Activated naive CD8-positive, alpha-beta T cell treated with anti-CD3 and anti-CD28 coated beads, Interleukin-2, amount 50 U/mL, for 24 hours (primary cell): ENCODE measurements around the gene TRMT112.

Experiments used
- ATAC-seq: fragments of 150-1000 bp; cut with Tn5 transposase; one replicate; pipeline ENCODE4 v1.10.0; 2021
- DNase-seq: peaks from one replicate; pipeline ENCODE4 v3.0.0; 2021
- H3K27ac Mint-ChIP-seq: one replicate; pipeline ENCODE4 v1.8.0; 2021; ENCODE audit warnings: mild to moderate bottlenecking, mixed read lengths
- H3K27me3 Mint-ChIP-seq: one replicate; pipeline ENCODE4 v1.8.0; 2021; ENCODE audit warnings: mixed read lengths
- H3K36me3 Mint-ChIP-seq: one replicate; pipeline ENCODE4 v1.8.0; 2021; ENCODE audit warnings: low read depth, mixed read lengths
- H3K4me1 Mint-ChIP-seq: one replicate; pipeline ENCODE4 v1.8.0; 2021; ENCODE audit warnings: mixed read lengths
- H3K4me3 Mint-ChIP-seq: one replicate; pipeline ENCODE4 v1.8.0; 2021; ENCODE audit warnings: mild to moderate bottlenecking, moderate library complexity, mixed read lengths
- H3K9me3 Mint-ChIP-seq: one replicate; pipeline ENCODE4 v1.8.0; 2021; ENCODE audit warnings: mixed read lengths

The TRMT112 gene

GRCh38 chr11:64355078-64355940 lies 38.0 kb upstream of the TRMT112 start:
- ATAC-seq (peak; percentile 45), DNase-seq (peak; percentile 72)
- Mint-ChIP-seq H3K27ac (no peak overlapping the region), H3K27me3 (no peaks in the 10 kb centered on the region), H3K36me3 (peaks cover 9% of the 10 kb centered on the region), H3K4me1 (peaks cover 27% of the 10 kb centered on the region), H3K4me3 (no peak overlapping the region), H3K9me3 (no peaks in the 10 kb centered on the region)

GRCh38 chr11:64353715-64354506 lies 36.6 kb upstream of the TRMT112 start:
- DNase-seq: no peak
- Mint-ChIP-seq H3K27ac (no peak overlapping the region), H3K27me3 (no peaks in the 10 kb centered on the region), H3K9me3 (no peaks in the 10 kb centered on the region), H3K4me3 (no peak overlapping the region), H3K36me3 (peaks cover 9% of the 10 kb centered on the region), H3K4me1 (peaks cover 18% of the 10 kb centered on the region)
- no peak for ATAC-seq

DNA sequence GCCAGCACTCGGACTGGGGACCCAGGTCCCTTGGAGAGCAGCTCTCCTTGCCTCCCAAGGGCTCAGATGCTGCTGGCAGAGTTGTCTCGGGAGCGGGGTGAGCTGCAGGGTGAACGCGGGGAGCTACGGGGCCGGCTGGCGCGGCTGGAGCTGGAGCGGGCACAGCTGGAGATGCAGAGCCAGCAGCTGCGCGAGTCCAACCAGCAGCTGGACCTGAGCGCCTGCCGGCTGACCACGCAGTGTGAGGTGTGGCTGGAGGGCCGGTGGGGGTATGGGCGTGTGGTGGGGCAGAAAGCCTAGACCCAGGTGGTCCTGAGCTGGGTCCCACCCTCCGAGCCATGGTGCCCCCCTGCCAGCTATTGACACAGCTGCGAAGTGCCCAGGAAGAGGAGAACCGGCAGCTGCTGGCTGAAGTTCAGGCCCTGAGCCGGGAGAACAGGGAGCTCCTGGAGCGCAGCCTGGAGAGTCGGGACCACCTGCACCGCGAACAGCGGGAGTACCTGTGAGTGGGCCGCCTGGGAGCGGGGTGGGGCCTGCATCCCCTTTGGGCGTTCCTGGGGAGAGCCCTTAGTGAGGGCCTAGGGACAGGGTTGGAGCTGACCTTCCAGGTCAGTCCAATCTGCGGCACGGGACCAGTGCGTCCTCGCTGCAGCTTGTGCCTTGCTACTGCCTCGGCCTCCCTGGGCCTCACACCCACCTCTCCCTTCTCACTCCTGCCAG lies 35.8 kb upstream of the TRMT112 start:
- no peak overlapping the region for H3K27ac Mint-ChIP-seq
- no peak for ATAC-seq
- no peak overlapping the region for H3K4me3 Mint-ChIP-seq
- no peaks in the 10 kb centered on the region for H3K27me3 Mint-ChIP-seq
- no peaks in the 10 kb centered on the region for H3K9me3 Mint-ChIP-seq
- no peak for DNase-seq
- peaks cover 9% of the 10 kb centered on the region for H3K36me3 Mint-ChIP-seq
- peaks cover 14% of the 10 kb centered on the region for H3K4me1 Mint-ChIP-seq

- H3K9me3 Mint-ChIP-seq: no peaks in the 10 kb centered on the region
- DNase-seq: no peak
- no peaks in the 10 kb centered on the region for H3K27me3 Mint-ChIP-seq
- H3K4me1 Mint-ChIP-seq: peaks cover 7% of the 10 kb centered on the region
- no peak overlapping the region for H3K4me3 Mint-ChIP-seq
- no peak overlapping the region for H3K27ac Mint-ChIP-seq
- H3K36me3 Mint-ChIP-seq: peaks cover 11% of the 10 kb centered on the region
- ATAC-seq: no peak
These were observed 35.0 kb upstream of the TRMT112 start for GRCh38 chr11:64352099-64352994.

DNA sequence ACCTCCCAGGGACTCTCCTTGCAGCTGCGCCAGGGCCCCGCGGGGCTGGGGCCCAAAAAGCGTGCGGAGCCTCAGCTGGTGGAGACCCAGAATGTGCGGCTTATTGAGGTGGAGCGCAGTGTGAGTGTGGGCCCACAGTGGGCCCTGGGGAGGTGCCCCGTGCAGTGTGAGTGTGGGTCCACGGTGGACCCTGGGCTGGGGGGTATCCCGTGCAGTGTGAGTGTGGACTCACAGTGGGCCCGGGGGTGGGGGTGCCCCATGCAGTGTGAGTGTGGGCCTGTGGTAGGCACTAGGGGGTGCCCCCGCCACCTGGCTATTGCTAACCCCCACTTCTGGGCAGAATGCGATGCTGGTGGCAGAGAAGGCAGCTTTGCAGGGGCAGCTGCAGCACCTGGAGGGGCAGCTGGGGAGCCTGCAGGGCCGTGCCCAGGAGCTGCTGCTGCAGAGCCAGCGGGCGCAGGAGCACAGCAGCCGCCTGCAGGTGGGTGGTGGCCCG lies 33.8 kb upstream of the TRMT112 start:
- Mint-ChIP-seq H3K27me3 (no peaks in the 10 kb centered on the region), H3K36me3 (peaks cover 12% of the 10 kb centered on the region), H3K4me3 (no peak overlapping the region), H3K9me3 (no peaks in the 10 kb centered on the region), H3K27ac (no peak overlapping the region), H3K4me1 (peaks cover 3% of the 10 kb centered on the region)
- no peak for ATAC-seq
- no peak for DNase-seq

GRCh38 chr11:64349404-64349803 lies 32.0 kb upstream of the TRMT112 start:
- no peaks in the 10 kb centered on the region for H3K4me1 Mint-ChIP-seq
- peaks cover 14% of the 10 kb centered on the region for H3K36me3 Mint-ChIP-seq
- H3K27ac Mint-ChIP-seq: no peak overlapping the region
- no peaks in the 10 kb centered on the region for H3K27me3 Mint-ChIP-seq
- H3K4me3 Mint-ChIP-seq: no peak overlapping the region
- DNase-seq: no peak
- no peak for ATAC-seq
- no peaks in the 10 kb centered on the region for H3K9me3 Mint-ChIP-seq

DNA sequence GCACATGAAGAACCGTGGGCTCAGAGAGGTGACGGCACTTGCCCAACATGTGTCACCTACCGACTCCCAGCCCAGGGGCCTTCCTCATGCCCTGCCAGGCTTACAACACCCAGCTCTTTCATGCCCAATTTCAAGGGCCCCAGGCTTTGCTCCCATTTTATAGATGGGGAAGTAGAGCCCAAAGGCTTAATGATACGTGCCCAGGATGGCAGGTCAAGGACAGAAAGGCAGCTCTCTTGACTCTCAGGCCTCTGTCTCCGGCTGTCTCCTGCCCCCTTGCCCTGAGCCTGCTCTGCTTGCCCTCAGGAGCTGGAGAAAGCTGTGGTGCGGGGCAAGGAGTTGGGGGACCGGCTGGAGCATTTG lies 31.6 kb upstream of the TRMT112 start:
- Mint-ChIP-seq H3K4me1 (no peaks in the 10 kb centered on the region), H3K36me3 (peaks cover 14% of the 10 kb centered on the region), H3K4me3 (no peak overlapping the region), H3K27ac (no peak overlapping the region), H3K9me3 (no peaks in the 10 kb centered on the region), H3K27me3 (no peaks in the 10 kb centered on the region)
- DNase-seq (no peak), ATAC-seq (no peak)

GRCh38 chr11:64348383-64349024 lies 31.1 kb upstream of the TRMT112 start:
- no peak overlapping the region for H3K27ac Mint-ChIP-seq
- peaks cover 14% of the 10 kb centered on the region for H3K36me3 Mint-ChIP-seq
- no peak overlapping the region for H3K4me3 Mint-ChIP-seq
- ATAC-seq (no peak), DNase-seq (no peak)
- H3K4me1 Mint-ChIP-seq: no peaks in the 10 kb centered on the region
- no peaks in the 10 kb centered on the region for H3K9me3 Mint-ChIP-seq
- no peaks in the 10 kb centered on the region for H3K27me3 Mint-ChIP-seq

DNA sequence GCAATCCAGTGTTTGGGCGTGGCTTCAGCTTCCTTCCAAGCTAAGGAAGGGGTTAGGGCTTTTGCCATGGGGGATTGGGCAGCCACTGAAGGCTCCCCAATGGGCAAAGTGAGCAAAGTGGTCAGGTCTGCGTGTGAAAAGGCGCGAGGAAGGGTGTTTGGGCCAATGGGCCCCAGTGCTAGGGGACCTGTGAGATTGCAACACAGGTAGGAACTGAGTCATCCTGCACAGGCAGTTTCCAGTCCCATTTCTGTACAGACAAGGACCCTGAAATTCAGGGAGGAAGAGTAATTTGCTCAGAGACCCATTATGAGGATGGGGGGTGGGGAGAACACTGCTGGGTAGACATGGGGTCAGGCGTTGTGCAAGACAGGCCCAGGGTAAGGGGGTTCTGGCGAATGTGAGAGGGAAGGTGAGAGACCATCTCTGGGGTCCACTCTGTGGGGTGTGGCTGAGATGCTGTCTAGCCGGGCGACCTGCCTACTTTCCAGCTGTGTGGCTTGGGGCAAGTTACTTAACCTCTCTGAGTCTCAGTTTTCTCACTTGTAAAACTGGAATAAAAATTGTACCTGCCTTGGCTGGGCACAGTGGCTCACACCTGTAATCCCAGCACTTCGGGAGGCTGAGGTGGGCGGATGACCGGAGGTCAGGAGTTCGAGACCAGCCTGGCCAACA lies 30.0 kb upstream of the TRMT112 start:
- Mint-ChIP-seq H3K4me3 (no peak overlapping the region), H3K27me3 (no peaks in the 10 kb centered on the region), H3K4me1 (peaks cover 2% of the 10 kb centered on the region), H3K36me3 (peaks cover 14% of the 10 kb centered on the region), H3K9me3 (no peaks in the 10 kb centered on the region), H3K27ac (no peak overlapping the region)
- no peak for DNase-seq
- no peak for ATAC-seq

DNA sequence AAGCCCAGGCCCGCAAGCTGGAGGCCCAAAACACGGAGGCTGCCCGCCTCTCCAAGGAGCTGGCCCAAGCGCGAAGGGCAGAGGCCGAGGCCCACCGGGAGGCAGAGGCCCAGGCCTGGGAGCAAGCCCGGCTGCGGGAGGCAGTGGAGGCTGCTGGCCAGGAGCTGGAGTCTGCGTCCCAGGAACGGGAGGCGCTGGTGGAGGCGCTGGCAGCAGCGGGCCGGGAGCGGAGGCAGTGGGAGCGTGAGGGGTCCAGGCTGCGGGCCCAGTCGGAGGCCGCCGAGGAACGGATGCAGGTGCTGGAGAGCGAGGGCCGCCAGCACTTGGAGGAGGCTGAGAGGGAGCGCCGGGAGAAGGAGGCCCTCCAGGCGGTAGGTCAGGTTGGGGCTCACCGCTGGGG lies 27.4 kb upstream of the TRMT112 start:
- Mint-ChIP-seq H3K4me3 (no peak overlapping the region), H3K27ac (no peak overlapping the region), H3K9me3 (no peaks in the 10 kb centered on the region), H3K36me3 (peaks cover 14% of the 10 kb centered on the region), H3K27me3 (no peaks in the 10 kb centered on the region), H3K4me1 (peaks cover 17% of the 10 kb centered on the region)
- no peak for ATAC-seq
- DNase-seq: no peak

DNA sequence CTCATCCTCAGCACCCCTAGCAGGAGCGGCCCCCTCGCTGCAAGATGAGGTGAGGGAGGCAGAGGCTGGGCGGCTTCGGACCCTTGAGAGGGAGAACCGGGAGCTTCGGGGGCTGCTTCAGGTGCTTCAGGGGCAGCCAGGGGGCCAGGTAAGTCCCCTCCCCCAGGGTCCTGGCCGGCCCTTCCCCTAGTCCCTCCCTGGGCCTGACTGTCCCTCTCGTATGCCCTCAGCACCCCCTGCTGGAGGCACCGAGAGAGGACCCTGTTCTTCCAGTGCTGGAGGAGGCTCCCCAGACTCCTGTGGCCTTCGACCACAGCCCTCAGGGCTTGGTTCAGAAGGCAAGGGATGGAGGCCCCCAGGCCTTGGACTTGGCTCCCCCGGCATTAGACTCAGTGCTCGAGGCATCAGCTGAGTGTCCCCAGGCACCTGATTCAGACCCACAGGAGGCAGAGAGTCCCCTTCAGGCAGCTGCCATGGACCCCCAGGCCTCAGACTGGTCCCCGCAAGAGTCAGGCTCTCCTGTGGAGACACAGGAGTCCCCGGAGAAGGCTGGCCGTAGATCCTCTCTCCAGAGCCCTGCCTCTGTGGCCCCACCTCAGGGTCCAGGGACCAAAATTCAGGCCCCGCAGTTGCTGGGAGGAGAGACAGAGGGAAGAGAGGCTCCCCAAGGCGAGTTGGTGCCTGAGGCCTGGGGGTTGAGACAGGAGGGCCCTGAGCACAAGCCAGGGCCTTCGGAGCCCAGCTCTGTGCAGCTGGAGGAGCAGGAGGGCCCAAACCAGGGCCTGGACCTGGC lies 26.6 kb upstream of the TRMT112 start:
- H3K27me3 Mint-ChIP-seq: no peaks in the 10 kb centered on the region
- H3K36me3 Mint-ChIP-seq: peaks cover 14% of the 10 kb centered on the region
- H3K4me3 Mint-ChIP-seq: no peak overlapping the region
- no peak overlapping the region for H3K27ac Mint-ChIP-seq
- H3K9me3 Mint-ChIP-seq: no peaks in the 10 kb centered on the region
- ATAC-seq (no peak), DNase-seq (no peak)
- peaks cover 25% of the 10 kb centered on the region for H3K4me1 Mint-ChIP-seq

- no peak overlapping the region for H3K4me3 Mint-ChIP-seq
- H3K36me3 Mint-ChIP-seq: peaks cover 16% of the 10 kb centered on the region
- DNase-seq (no peak), ATAC-seq (no peak)
- peaks cover 30% of the 10 kb centered on the region for H3K4me1 Mint-ChIP-seq
- H3K9me3 Mint-ChIP-seq: no peaks in the 10 kb centered on the region
- H3K27ac Mint-ChIP-seq: no peak overlapping the region
- H3K27me3 Mint-ChIP-seq: no peaks in the 10 kb centered on the region
These were observed 25.7 kb upstream of the TRMT112 start for GRCh38 chr11:64342869-64343745.
